Skeletal muscle tissue (tissue), 4 donors: Measurements from ENCODE around the gene LIG1. TPM values are rescaled to one million over a fixed set of nuclear protein-coding genes. Genes with fewer than 3 reads are reported as not detected.

Experiments used
- H3K27ac ChIP-seq: one replicate; pipeline ENCODE4 v1.7.0; 2013; ENCODE audit warnings: mild to moderate bottlenecking, low read depth, low read length, inconsistent platforms
- H3K27me3 ChIP-seq, 3 donors: one replicate each; pipeline ENCODE4 v1.7.0; 2013; ENCODE audit warnings: low read length in 3 of 3; ENCODE audit not compliant: control insufficient read depth in 3 of 3, insufficient read depth in 3 of 3
- H3K36me3 ChIP-seq, 3 donors: one replicate each; pipeline ENCODE4 v1.7.0; 2013; ENCODE audit warnings: low read length in 3 of 3; ENCODE audit not compliant: control insufficient read depth in 3 of 3, insufficient read depth in 3 of 3
- H3K4me1 ChIP-seq, 3 donors: one replicate each; pipeline ENCODE4 v1.7.0; 2013; ENCODE audit warnings: low read length in 3 of 3, mild to moderate bottlenecking in 3 of 3; ENCODE audit not compliant: control insufficient read depth in 3 of 3, insufficient read depth in 3 of 3
- H3K4me3 ChIP-seq, 3 donors: one replicate each; pipeline ENCODE4 v1.7.0; 2013; ENCODE audit warnings: low read length in 3 of 3
- H3K9ac ChIP-seq, 3 donors: one replicate each; pipeline ENCODE4 v1.7.0; 2013; ENCODE audit warnings: low read length in 3 of 3, mild to moderate bottlenecking in 3 of 3, moderate library complexity in 2 of 3, low read depth in 1 of 3
- H3K9me3 ChIP-seq, 3 donors: one replicate each; pipeline ENCODE4 v1.7.0; 2013; ENCODE audit warnings: low read length in 3 of 3; ENCODE audit not compliant: control insufficient read depth in 3 of 3
- total RNA-seq: library from RNA; depleted of rRNA; stranded (reverse); fragments of >200 nt; gene quantifications from one replicate; pipeline ENCODE4 v1.2.3, GENCODE V29; 2014
- donor health status: Osteomylitis.

Gene LIG1
- total RNA-seq, 1 donor from 2014 or later = 14.6 TPM

- Histone ChIP-seq H3K9me3 (no peaks in the 10 kb centered on the region), H3K27me3 (no peaks in the 10 kb centered on the region), H3K27ac (peak overlapping the region; percentile 93), H3K36me3 (peaks cover 2 to 4% (median 3%) of the 10 kb centered on the region in 3 donors), H3K4me1 (peaks cover 19 to 33% (median 31%) of the 10 kb centered on the region in 3 donors), H3K9ac (peak overlapping the region in 2 of 3 donors; percentile 80 to 98), H3K4me3 (peak overlapping the region; percentile 71 to 94 (median 88))
Measured at GRCh38 chr19:48111280-48111679, 58.9 kb downstream of the LIG1 start.

DNA sequence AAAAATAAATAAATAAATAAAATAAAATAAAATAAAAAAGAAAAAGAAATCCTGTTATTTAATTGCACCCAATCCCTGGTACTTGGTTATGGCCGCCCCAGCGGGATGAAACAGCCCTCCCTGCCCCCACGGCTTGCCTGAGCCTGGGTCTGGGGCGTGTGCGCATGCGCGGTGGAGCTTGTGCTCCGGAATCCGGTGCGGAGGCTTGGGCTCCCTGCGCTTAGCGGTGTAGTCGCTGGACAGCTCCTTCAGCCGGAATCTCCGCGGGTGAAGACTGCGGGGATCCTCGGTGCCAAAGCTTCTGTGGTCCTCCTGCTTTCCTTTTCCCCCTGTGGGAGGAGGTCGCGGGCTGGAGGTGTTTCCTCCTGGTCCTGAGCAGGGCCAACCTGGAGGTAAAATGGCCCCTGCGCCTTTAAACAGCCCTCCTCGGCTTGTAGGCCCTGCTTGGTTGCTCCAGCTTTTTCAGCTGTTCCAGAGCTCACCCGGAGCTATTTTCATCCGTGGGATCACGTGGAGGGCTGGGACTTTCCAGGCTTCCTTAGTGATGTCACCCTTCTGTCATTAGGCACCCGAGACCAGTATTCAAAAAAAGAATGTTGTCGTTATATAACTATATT is 59.7 kb downstream of the LIG1 start, which contains the start of gene PLA2G4C:
TSS of gene PLA2G4C (minus strand) at position 468 of the 617 bp plus-strand sequence. CDS start 4,288 bp downstream, outside the sequence.
- Histone ChIP-seq H3K9me3 (no peaks in the 10 kb centered on the region), H3K4me3 (peak within 1 kb of the TSS; percentile 71 to 94 (median 88)), H3K9ac (peak within 1 kb of the TSS; percentile 80 to 99 (median 98)), H3K4me1 (peaks cover 19 to 35% (median 31%) of the 10 kb centered on the region in 3 donors), H3K36me3 (peaks cover 2 to 7% (median 3%) of the 10 kb centered on the region in 3 donors), H3K27ac (peak within 1 kb of the TSS; percentile 93), H3K27me3 (no peaks in the 10 kb centered on the region)

GRCh38 chr19:48108997-48109782 is 61.0 kb downstream of the LIG1 start:
- Histone ChIP-seq H3K9ac (peak overlapping the region in 2 of 3 donors; percentile 33 to 80), H3K4me1 (peaks cover 19 to 35% (median 31%) of the 10 kb centered on the region in 3 donors), H3K27ac (peak overlapping the region; percentile 93), H3K36me3 (peaks cover 10 to 14% (median 10%) of the 10 kb centered on the region in 3 donors), H3K27me3 (no peaks in the 10 kb centered on the region), H3K4me3 (peak overlapping the region in 2 of 3 donors; percentile 71 to 94), H3K9me3 (no peaks in the 10 kb centered on the region)

GRCh38 chr19:48103922-48104321 is 66.2 kb downstream of the LIG1 start:
- no peak overlapping the region for H3K9ac ChIP-seq
- H3K9me3 ChIP-seq = no peaks in the 10 kb centered on the region
- no peak overlapping the region for H3K4me3 ChIP-seq
- H3K27ac ChIP-seq = no peak overlapping the region
- peaks cover 10 to 23% (median 19%) of the 10 kb centered on the region in 3 donors for H3K4me1 ChIP-seq
- H3K27me3 ChIP-seq = no peaks in the 10 kb centered on the region
- H3K36me3 ChIP-seq = peaks cover 31 to 44% (median 37%) of the 10 kb centered on the region in 3 donors

- H3K36me3 ChIP-seq = peaks cover 35 to 45% (median 42%) of the 10 kb centered on the region in 3 donors
- no peak overlapping the region for H3K27ac ChIP-seq
- no peaks in the 10 kb centered on the region for H3K27me3 ChIP-seq
- no peaks in the 10 kb centered on the region for H3K9me3 ChIP-seq
- H3K4me1 ChIP-seq = peaks cover 8 to 18% (median 13%) of the 10 kb centered on the region in 3 donors
- no peak overlapping the region for H3K9ac ChIP-seq
- H3K4me3 ChIP-seq = no peak overlapping the region
Measured at GRCh38 chr19:48102870-48103751, 67.0 kb downstream of the LIG1 start.

GRCh38 chr19:48095612-48096175 is 74.5 kb downstream of the LIG1 start:
- peaks cover 42 to 58% (median 54%) of the 10 kb centered on the region in 3 donors for H3K36me3 ChIP-seq

GRCh38 chr19:48094855-48095203 is 75.3 kb downstream of the LIG1 start:
- H3K36me3 ChIP-seq = peaks cover 42 to 61% (median 59%) of the 10 kb centered on the region in 3 donors

More at GRCh38 chr19:48095612-48096175, 74.5 kb downstream of the LIG1 start:
- Histone ChIP-seq H3K9me3 (no peaks in the 10 kb centered on the region), H3K27ac (no peak overlapping the region), H3K9ac (no peak overlapping the region), H3K27me3 (no peaks in the 10 kb centered on the region), H3K4me1 (no peaks in the 10 kb centered on the region), H3K4me3 (no peak overlapping the region)

GRCh38 chr19:48094129-48094854 is 75.9 kb downstream of the LIG1 start:
- Histone ChIP-seq H3K9ac (no peak overlapping the region), H3K9me3 (no peaks in the 10 kb centered on the region), H3K27me3 (no peaks in the 10 kb centered on the region), H3K4me3 (no peak overlapping the region), H3K27ac (no peak overlapping the region), H3K36me3 (peaks cover 38 to 59% (median 58%) of the 10 kb centered on the region in 3 donors), H3K4me1 (no peaks in the 10 kb centered on the region)

More at GRCh38 chr19:48094855-48095203, 75.3 kb downstream of the LIG1 start:
- no peaks in the 10 kb centered on the region for H3K9me3 ChIP-seq
- no peak overlapping the region for H3K9ac ChIP-seq
- no peaks in the 10 kb centered on the region for H3K27me3 ChIP-seq
- H3K4me3 ChIP-seq = no peak overlapping the region
- no peaks in the 10 kb centered on the region for H3K4me1 ChIP-seq
- no peak overlapping the region for H3K27ac ChIP-seq
